Measurements from ENCODE around the gene DAPK2.

Gene DAPK2

DNA sequence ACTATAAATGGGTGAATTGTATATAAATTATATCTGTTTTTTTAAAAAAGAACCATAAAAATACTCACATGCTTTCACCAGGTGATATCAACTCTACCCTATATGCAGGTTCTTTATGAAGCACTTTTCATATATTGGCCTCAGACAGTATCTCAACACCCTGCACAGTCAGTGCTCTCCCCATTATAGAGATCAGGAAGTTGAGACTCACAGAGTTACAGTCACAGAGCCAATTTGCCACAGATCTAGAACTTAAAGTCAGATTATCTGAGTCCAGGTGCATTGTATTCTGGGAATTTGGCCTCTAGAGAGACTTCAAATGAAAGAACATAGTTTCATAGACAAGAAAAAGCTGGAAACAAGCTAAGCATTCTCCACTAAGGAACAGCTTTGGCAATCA, 38.1 kb downstream of the DAPK2 start:
- no peak overlapping the region for H3K23ac ChIP-seq (ENCODE audit: low read length in 2 of 2)
- no peak for DNase-seq
- no peak overlapping the region for H3K4me2 ChIP-seq (ENCODE audit: low read length, poor library complexity, severe bottlenecking)
- no peak overlapping the region for H4K91ac ChIP-seq (ENCODE audit: low read length)
- no peak overlapping the region for H3K4ac ChIP-seq (ENCODE audit: low read depth in 1 of 2, low read length in 2 of 2)
- no peak overlapping the region for H3K27ac ChIP-seq (ENCODE audit: low read length, poor library complexity, severe bottlenecking)
- no peak overlapping the region for H2BK12ac ChIP-seq (ENCODE audit: low read length in 2 of 2)
- H3K27me3 ChIP-seq (ENCODE audit: control insufficient read depth in 1 of 2, insufficient read depth in 1 of 2, low read length in 2 of 2): peaks cover 0 to 30% of the 10 kb centered on the region in 2 experiments
- H3K9me3 ChIP-seq (ENCODE audit: control insufficient read depth, low read length): no peaks in the 10 kb centered on the region
- no peaks in the 10 kb centered on the region for H3K79me1 ChIP-seq (replicated peaks; ENCODE audit: low read length, poor library complexity, severe bottlenecking)
- peaks cover 14% of the 10 kb centered on the region for H3K4me1 ChIP-seq (ENCODE audit: control insufficient read depth, insufficient read depth, low read depth, low read length)
- H3K9ac ChIP-seq (ENCODE audit: low read length): no peak overlapping the region
- H3K18ac ChIP-seq (ENCODE audit: low read depth in 1 of 2, low read length in 2 of 2): no peak overlapping the region
- H2AK5ac ChIP-seq (ENCODE audit: low read length, severe bottlenecking): no peak overlapping the region
- no peak overlapping the region for H4K8ac ChIP-seq (ENCODE audit: low read length)
- no peak overlapping the region for H2AFZ ChIP-seq (ENCODE audit: low read depth, low read length)
- no peaks in the 10 kb centered on the region for H3K36me3 ChIP-seq (ENCODE audit: control insufficient read depth in 1 of 2, insufficient read depth in 2 of 2, low read depth in 1 of 2, low read length in 2 of 2)
- H2BK15ac ChIP-seq (ENCODE audit: low read depth, poor library complexity, severe bottlenecking): no peak overlapping the region
- H2BK5ac ChIP-seq (ENCODE audit: low read depth, low read length, poor library complexity, severe bottlenecking): no peak overlapping the region
- no peak overlapping the region for H3K14ac ChIP-seq (ENCODE audit: low read length in 2 of 2)
- H3K4me3 ChIP-seq (ENCODE audit: insufficient read depth in 1 of 2, low read depth in 1 of 2, low read length in 2 of 2): no peak overlapping the region
- no peak overlapping the region for H2BK120ac ChIP-seq (ENCODE audit: low read depth, low read length)

DNA sequence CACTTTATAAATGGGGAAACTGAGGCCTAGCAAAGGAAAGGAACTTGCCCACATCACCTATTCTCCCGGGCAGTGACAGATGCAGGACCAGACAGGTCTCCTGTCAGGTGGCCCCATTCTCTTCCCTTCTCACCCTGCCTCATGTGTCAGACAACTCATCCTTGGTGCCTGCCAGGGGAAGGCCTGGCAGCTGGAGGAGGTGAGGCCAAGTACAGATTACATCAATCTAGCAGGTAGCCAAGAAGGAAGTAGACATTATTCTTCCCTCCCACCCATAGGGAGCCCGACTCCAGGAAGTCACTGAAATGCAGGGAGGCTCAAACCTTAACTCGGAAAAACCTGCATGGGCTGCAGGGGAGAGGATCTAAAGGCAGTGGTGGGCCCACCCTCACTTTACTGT, 39.6 kb downstream of the DAPK2 start:
- H3K4ac ChIP-seq (ENCODE audit: low read depth in 1 of 2, low read length in 2 of 2): no peak overlapping the region
- no peaks in the 10 kb centered on the region for H3K9me3 ChIP-seq (ENCODE audit: control insufficient read depth, low read length)
- no peak overlapping the region for H3K4me2 ChIP-seq (ENCODE audit: low read length, poor library complexity, severe bottlenecking)
- no peak overlapping the region for H2BK120ac ChIP-seq (ENCODE audit: low read depth, low read length)
- H2AK5ac ChIP-seq (ENCODE audit: low read length, severe bottlenecking): no peak overlapping the region
- H3K9ac ChIP-seq (ENCODE audit: low read length): no peak overlapping the region
- H3K4me3 ChIP-seq (ENCODE audit: insufficient read depth in 1 of 2, low read depth in 1 of 2, low read length in 2 of 2): no peak overlapping the region
- no peak overlapping the region for H4K8ac ChIP-seq (ENCODE audit: low read length)
- H3K36me3 ChIP-seq (ENCODE audit: control insufficient read depth in 1 of 2, insufficient read depth in 2 of 2, low read depth in 1 of 2, low read length in 2 of 2): no peaks in the 10 kb centered on the region
- no peak overlapping the region for H3K27ac ChIP-seq (ENCODE audit: low read length, poor library complexity, severe bottlenecking)
- H3K27me3 ChIP-seq (ENCODE audit: control insufficient read depth in 1 of 2, insufficient read depth in 1 of 2, low read length in 2 of 2): peaks cover 0 to 38% of the 10 kb centered on the region in 2 experiments
- H4K91ac ChIP-seq (ENCODE audit: low read length): no peak overlapping the region
- no peak overlapping the region for H2BK12ac ChIP-seq (ENCODE audit: low read length in 2 of 2)
- H3K18ac ChIP-seq (ENCODE audit: low read depth in 1 of 2, low read length in 2 of 2): no peak overlapping the region
- H3K14ac ChIP-seq (ENCODE audit: low read length in 2 of 2): no peak overlapping the region
- H3K4me1 ChIP-seq (ENCODE audit: control insufficient read depth, insufficient read depth, low read depth, low read length): peaks cover 10% of the 10 kb centered on the region
- H2BK5ac ChIP-seq (ENCODE audit: low read depth, low read length, poor library complexity, severe bottlenecking): no peak overlapping the region
- no peak for DNase-seq
- H3K79me1 ChIP-seq (replicated peaks; ENCODE audit: low read length, poor library complexity, severe bottlenecking): no peaks in the 10 kb centered on the region
- H2AFZ ChIP-seq (ENCODE audit: low read depth, low read length): no peak overlapping the region
- 79% methylated on average over 3 of the region's 3 CpGs for WGBS
- no peak overlapping the region for H2BK15ac ChIP-seq (ENCODE audit: low read depth, poor library complexity, severe bottlenecking)
- no peak overlapping the region for H3K23ac ChIP-seq (ENCODE audit: low read length in 2 of 2)

DNA sequence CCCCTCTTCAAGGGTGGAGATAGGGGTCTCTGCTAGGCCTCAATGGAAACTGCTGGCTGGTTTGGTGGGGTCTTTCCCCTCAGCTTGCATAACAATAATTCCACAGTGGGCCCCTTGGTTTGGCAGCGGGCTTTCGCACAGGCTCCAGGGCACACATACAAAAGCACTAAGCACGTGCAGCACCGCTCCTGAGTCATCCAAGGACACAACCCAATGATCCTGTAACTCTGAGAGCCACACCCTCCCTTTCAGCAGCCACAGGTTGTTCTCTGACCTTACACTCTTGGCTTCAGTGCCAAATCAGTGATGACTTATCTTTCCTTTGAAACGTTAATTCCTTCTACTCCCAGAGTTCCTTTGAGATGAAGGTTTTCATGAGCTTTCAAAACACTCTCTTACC, 41.7 kb downstream of the DAPK2 start:
- DNase-seq: no peak
- Histone ChIP-seq H3K4me3 (ENCODE audit: insufficient read depth in 1 of 2, low read depth in 1 of 2, low read length in 2 of 2) (no peak overlapping the region), H3K14ac (ENCODE audit: low read length in 2 of 2) (no peak overlapping the region), H2BK15ac (ENCODE audit: low read depth, poor library complexity, severe bottlenecking) (no peak overlapping the region), H2BK120ac (ENCODE audit: low read depth, low read length) (no peak overlapping the region), H2BK12ac (ENCODE audit: low read length in 2 of 2) (no peak overlapping the region), H3K18ac (ENCODE audit: low read depth in 1 of 2, low read length in 2 of 2) (no peak overlapping the region), H3K79me1 (replicated peaks; ENCODE audit: low read length, poor library complexity, severe bottlenecking) (no peaks in the 10 kb centered on the region), H3K4me1 (ENCODE audit: control insufficient read depth, insufficient read depth, low read depth, low read length) (no peaks in the 10 kb centered on the region), H4K91ac (ENCODE audit: low read length) (no peak overlapping the region), H3K9me3 (ENCODE audit: control insufficient read depth, low read length) (no peaks in the 10 kb centered on the region), H3K27ac (ENCODE audit: low read length, poor library complexity, severe bottlenecking) (no peak overlapping the region), H3K27me3 (ENCODE audit: control insufficient read depth in 1 of 2, insufficient read depth in 1 of 2, low read length in 2 of 2) (peaks cover 0 to 43% of the 10 kb centered on the region in 2 experiments), H2AK5ac (ENCODE audit: low read length, severe bottlenecking) (no peak overlapping the region), H3K23ac (ENCODE audit: low read length in 2 of 2) (no peak overlapping the region), H3K36me3 (ENCODE audit: control insufficient read depth in 1 of 2, insufficient read depth in 2 of 2, low read depth in 1 of 2, low read length in 2 of 2) (no peaks in the 10 kb centered on the region), H3K4ac (ENCODE audit: low read depth in 1 of 2, low read length in 2 of 2) (no peak overlapping the region), H3K9ac (ENCODE audit: low read length) (no peak overlapping the region), H2BK5ac (ENCODE audit: low read depth, low read length, poor library complexity, severe bottlenecking) (no peak overlapping the region), H4K8ac (ENCODE audit: low read length) (no peak overlapping the region), H2AFZ (ENCODE audit: low read depth, low read length) (no peak overlapping the region), H3K4me2 (ENCODE audit: low read length, poor library complexity, severe bottlenecking) (no peak overlapping the region)
- 83% methylated on average over 5 of the region's 5 CpGs for WGBS

DNA sequence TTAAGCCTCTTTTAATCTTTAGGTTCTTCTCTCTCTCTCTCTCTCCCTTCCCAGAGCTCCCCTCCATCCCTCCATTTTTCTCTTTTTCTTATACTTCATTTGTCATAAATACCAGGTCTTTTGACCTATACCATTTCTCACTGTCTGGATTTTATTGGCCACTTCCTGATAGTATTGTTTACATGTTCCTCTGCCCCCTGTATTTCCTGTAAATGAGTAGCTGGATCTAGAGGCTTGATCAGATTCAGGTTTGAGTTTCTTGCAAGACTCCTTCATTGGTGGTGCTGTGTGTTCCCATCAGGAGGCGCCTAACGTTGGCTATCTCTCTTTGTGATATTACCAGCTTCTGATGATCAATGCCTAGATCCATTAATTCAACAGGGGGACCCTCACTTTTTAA, 42.2 kb downstream of the DAPK2 start:
- no peak overlapping the region for H4K91ac ChIP-seq (ENCODE audit: low read length)
- peaks cover 0 to 45% of the 10 kb centered on the region in 2 experiments for H3K27me3 ChIP-seq (ENCODE audit: control insufficient read depth in 1 of 2, insufficient read depth in 1 of 2, low read length in 2 of 2)
- no peak overlapping the region for H3K4ac ChIP-seq (ENCODE audit: low read depth in 1 of 2, low read length in 2 of 2)
- H3K14ac ChIP-seq (ENCODE audit: low read length in 2 of 2): no peak overlapping the region
- no peak overlapping the region for H2AK5ac ChIP-seq (ENCODE audit: low read length, severe bottlenecking)
- H3K9ac ChIP-seq (ENCODE audit: low read length): no peak overlapping the region
- H3K18ac ChIP-seq (ENCODE audit: low read depth in 1 of 2, low read length in 2 of 2): no peak overlapping the region
- WGBS: 82% methylated on average over 2 of the region's 2 CpGs
- H4K8ac ChIP-seq (ENCODE audit: low read length): no peak overlapping the region
- H3K9me3 ChIP-seq (ENCODE audit: control insufficient read depth, low read length): no peaks in the 10 kb centered on the region
- no peak for DNase-seq
- H2BK15ac ChIP-seq (ENCODE audit: low read depth, poor library complexity, severe bottlenecking): no peak overlapping the region
- no peak overlapping the region for H2BK12ac ChIP-seq (ENCODE audit: low read length in 2 of 2)
- no peak overlapping the region for H3K23ac ChIP-seq (ENCODE audit: low read length in 2 of 2)
- no peaks in the 10 kb centered on the region for H3K79me1 ChIP-seq (replicated peaks; ENCODE audit: low read length, poor library complexity, severe bottlenecking)
- no peaks in the 10 kb centered on the region for H3K36me3 ChIP-seq (ENCODE audit: control insufficient read depth in 1 of 2, insufficient read depth in 2 of 2, low read depth in 1 of 2, low read length in 2 of 2)
- H3K4me2 ChIP-seq (ENCODE audit: low read length, poor library complexity, severe bottlenecking): no peak overlapping the region
- H3K4me1 ChIP-seq (ENCODE audit: control insufficient read depth, insufficient read depth, low read depth, low read length): peaks cover 3% of the 10 kb centered on the region
- H3K27ac ChIP-seq (ENCODE audit: low read length, poor library complexity, severe bottlenecking): no peak overlapping the region
- no peak overlapping the region for H2BK120ac ChIP-seq (ENCODE audit: low read depth, low read length)
- H2AFZ ChIP-seq (ENCODE audit: low read depth, low read length): no peak overlapping the region
- H2BK5ac ChIP-seq (ENCODE audit: low read depth, low read length, poor library complexity, severe bottlenecking): no peak overlapping the region
- H3K4me3 ChIP-seq (ENCODE audit: insufficient read depth in 1 of 2, low read depth in 1 of 2, low read length in 2 of 2): no peak overlapping the region
